GM21447 (cell line): ENCODE results near the gene KAT7.
"Not testable (repeated sequence)": the region's sequence is repeated elsewhere in the genome, so short reads cannot be mapped to it uniquely, and the experiment has no call there.

Experiments
- ATAC-seq: cut with Tn5 transposase; IDR thresholded peaks from one replicate; pipeline ENCODE4 v1.9.1; 2021; ENCODE audit not compliant: unreplicated experiment

KAT7 gene

GRCh38 chr17:49788478-49789242, at the start of gene KAT7:
Gene KAT7, plus strand, starts transcription at chr17:49788681. Its CDS starts 154 bp downstream, at chr17:49788835.
- ATAC-seq, result peak; percentile 84

- ATAC-seq, result no peak
Measured at GRCh38 chr17:49739641-49740271, 48.7 kb upstream of the KAT7 start.

DNA sequence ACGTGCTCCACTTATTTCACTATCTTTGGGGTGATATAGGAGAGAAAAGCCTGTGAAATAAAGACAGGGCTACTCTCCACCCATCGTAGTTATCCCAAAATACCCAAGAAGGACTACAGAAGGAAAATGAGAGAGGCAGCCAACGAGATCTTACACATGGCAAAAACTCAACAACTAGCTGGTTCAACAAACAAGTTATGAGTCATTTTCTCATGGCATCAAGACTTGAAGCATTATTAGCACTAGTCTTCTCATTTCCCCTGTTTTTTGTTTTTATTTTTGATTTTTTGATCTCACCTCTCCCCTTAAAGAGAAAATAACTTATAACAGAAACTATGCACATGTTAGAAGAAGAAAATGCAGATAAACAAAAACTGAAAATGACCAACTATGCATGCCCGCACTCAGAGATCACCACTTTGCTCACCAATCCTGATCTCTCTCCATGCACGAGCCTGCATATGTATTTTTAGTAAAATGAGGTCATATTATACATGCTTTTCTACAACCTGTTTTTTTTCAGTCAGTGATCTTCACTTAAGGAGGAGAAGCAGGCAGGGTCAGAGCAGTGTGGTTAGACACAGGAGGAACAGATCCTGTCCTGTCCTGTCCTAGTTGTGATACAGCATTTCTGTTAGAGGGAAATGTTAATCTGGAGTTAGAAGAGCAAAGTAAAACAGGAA, 47.3 kb upstream of the KAT7 start:
- peak; percentile 37 for ATAC-seq

GRCh38 chr17:49741692-49742076, 46.8 kb upstream of the KAT7 start:
- no peak for ATAC-seq

- no peak for ATAC-seq
Measured at GRCh38 chr17:49742166-49742638, 46.3 kb upstream of the KAT7 start.

DNA sequence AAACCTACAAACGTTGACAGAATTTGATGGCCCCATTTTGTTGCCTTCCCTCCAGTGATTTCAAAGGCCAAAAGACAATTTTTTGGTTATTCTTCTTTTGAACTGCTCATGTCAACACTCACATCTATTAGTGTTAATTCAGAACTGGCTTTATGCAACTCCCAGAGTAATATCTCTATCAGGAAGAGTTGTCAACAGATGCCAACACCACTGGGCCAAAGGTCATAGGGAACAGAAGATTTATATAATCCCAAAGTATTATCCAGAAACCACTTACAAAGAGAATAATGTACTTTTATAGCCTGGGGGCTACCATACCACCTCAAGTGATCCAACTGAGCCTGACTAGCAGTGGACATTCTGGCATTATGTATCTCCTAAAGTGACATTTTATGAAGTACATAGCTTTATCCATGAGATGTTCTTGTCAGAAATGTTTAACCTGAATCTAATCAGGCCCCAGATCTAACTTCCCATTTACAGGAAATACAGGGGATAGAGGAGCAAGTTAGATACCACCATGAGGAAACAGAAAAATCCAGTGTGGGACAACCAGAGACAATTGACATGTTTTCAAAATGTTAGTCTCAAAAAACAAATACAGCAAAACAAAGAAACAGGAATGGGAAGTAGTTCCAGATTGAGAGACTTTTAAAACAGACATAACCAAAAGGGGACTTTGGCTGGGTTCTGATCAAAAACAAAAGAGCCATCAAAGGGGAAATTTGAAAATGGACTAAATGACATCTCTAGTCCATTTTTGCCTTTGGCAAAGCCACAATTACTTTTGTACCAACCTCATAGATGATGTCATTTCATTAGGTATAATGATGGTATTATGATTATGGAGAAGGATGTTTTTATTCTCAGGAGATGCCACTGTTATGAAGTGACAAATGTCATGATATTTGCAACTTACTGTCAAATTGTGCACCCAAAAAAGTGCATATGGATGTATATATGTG, 43.0 kb upstream of the KAT7 start:
- ATAC-seq, result no peak

GRCh38 chr17:49746791-49747490, 41.5 kb upstream of the KAT7 start:
- ATAC-seq, result peak; percentile 50

GRCh38 chr17:49747632-49748031, 40.8 kb upstream of the KAT7 start:
- no peak for ATAC-seq

GRCh38 chr17:49748223-49748622, 40.3 kb upstream of the KAT7 start:
- ATAC-seq, result no peak

GRCh38 chr17:49748791-49749190, 39.7 kb upstream of the KAT7 start:
- ATAC-seq, result peak; percentile 79

- no peak for ATAC-seq
Measured at GRCh38 chr17:49749730-49750129, 38.8 kb upstream of the KAT7 start.

- no peak for ATAC-seq
Measured at GRCh38 chr17:49752508-49752907, 36.0 kb upstream of the KAT7 start.

GRCh38 chr17:49753959-49754391, 34.5 kb upstream of the KAT7 start:
- no peak for ATAC-seq

GRCh38 chr17:49755663-49756283, 32.7 kb upstream of the KAT7 start:
- no peak for ATAC-seq

GRCh38 chr17:49756323-49757150, 31.9 kb upstream of the KAT7 start:
- no peak for ATAC-seq

- no peak for ATAC-seq
Measured at GRCh38 chr17:49757151-49757777, 31.2 kb upstream of the KAT7 start.

DNA sequence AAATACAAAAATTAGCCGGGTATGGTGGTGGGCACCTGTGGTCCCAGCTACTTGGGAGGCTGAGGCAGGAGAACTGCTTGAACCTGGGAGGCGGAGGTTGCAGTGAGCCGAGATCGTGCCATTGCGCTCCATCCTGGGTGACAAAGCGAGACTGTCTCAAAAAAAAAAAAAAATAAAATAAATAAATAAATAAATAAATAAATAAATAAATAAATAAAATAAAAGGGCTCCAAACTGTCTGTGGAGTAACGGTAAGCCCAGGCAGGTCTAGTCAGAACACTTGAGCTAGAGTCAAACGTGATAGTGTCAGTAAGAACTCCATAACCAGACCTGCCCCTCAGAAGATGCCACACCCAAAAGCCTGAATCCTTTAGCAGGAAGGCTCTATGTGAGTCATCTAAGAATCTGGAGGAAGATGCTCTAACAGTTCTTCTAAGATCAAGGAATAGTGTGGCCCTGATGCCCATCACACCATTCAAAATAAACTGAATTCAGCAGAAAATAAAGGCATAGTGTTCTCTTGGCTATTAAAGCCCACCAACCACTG, 29.9 kb upstream of the KAT7 start:
- ATAC-seq, result not testable (repeated sequence)

DNA sequence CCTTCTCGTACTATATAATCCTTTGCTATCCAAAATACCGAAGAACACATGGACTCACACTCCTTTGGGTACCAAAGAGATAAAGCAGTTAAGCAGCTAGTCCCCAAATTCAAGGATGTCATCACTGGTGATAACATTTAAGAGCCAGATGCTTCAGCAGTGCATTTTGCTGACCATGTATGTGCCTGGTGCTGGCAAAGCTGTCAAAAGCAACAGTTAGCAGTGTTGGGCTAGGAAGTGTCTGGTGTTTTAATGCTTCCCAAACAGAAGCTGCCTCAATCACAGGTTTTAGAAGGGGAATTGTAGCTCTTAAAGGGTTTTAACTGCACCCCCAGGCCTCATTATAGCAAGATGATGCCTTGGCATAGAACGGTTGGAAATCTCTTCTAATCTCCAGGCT, 29.3 kb upstream of the KAT7 start:
- ATAC-seq, result no peak
